Measurements from ENCODE around the gene SMURF1. TPM values are rescaled to one million over a fixed set of nuclear protein-coding genes. Genes with fewer than 3 reads are reported as not detected.
"Not testable (repeated sequence)": the region's sequence is repeated elsewhere in the genome, so short reads cannot be mapped to it uniquely, and the experiment has no call there.

The SMURF1 gene
- total RNA-seq, 6 experiments from 2014 or later: 8.8 to 14.1 (median 10.9) TPM

DNA sequence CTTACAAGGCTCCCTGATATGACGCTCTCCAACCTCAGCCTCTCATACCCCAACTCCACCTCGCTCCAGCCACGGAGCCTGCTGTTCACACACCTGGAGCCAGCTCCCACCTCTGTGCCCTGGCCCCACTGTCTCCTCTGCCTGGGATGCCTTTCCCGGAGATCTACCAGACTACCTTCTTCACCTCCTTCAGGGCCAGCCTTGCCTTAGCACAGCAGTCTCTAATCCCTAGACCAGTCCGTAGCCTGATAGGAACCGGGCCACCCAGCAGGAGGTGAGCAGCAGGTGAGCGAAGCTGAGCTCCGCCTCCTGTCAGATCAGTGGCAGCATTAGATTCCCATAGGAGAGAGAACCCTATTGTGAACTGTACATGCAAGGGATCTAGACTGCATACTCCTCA, 23.2 kb upstream of the SMURF1 start:
- WGBS (ENCODE audit: insufficient coverage, low coverage, low lambda C conversion rate, missing lambda C conversion rate): 64% methylated on average over 2 of the region's 8 CpGs
- H3K36me3 ChIP-seq: no peaks in the 10 kb centered on the region
- TF ChIP-seq POLR2A (IDR thresholded peaks at IDR 0.05): no peak
- TF ChIP-seq, protein P1, sequence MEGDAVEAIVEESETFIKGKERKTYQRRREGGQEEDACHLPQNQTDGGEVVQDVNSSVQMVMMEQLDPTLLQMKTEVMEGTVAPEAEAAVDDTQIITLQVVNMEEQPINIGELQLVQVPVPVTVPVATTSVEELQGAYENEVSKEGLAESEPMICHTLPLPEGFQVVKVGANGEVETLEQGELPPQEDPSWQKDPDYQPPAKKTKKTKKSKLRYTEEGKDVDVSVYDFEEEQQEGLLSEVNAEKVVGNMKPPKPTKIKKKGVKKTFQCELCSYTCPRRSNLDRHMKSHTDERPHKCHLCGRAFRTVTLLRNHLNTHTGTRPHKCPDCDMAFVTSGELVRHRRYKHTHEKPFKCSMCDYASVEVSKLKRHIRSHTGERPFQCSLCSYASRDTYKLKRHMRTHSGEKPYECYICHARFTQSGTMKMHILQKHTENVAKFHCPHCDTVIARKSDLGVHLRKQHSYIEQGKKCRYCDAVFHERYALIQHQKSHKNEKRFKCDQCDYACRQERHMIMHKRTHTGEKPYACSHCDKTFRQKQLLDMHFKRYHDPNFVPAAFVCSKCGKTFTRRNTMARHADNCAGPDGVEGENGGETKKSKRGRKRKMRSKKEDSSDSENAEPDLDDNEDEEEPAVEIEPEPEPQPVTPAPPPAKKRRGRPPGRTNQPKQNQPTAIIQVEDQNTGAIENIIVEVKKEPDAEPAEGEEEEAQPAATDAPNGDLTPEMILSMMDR (IDR thresholded peaks at IDR 0.05): no peak
- ATAC-seq (no peak), DNase-seq (no peak)
- H3K4me3 ChIP-seq: no peak overlapping the region
- H3K9me3 ChIP-seq: no peaks in the 10 kb centered on the region
- H3K27me3 ChIP-seq: no peaks in the 10 kb centered on the region
- no peak overlapping the region for H3K27ac ChIP-seq
- peaks cover 0 to 17% (median 5%) of the 10 kb centered on the region in 4 donors for H3K4me1 ChIP-seq
- intact Hi-C loops (cut with DNase I): no loop called here

DNA sequence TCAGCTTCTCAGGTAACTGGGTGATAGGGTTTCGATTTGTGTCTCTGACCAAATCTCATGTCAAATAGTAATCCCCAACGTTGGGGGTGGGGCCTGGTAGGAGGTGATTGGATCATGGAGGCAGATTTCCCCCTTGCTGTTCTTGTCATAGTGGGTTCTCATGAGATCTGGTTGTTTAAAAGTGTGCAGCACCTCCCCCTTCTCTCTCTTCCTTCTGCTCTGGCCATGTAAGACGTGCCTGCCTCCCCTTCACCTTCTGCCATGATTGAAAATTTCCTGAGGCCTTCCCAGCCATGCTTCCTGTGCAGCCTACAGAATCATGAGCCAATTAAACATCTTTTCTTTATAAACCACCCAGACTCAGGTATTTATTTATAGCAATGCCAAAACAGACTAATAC, 21.9 kb upstream of the SMURF1 start:
- 63% methylated on average over 1 of the region's 3 CpGs for WGBS (ENCODE audit: insufficient coverage, low coverage, low lambda C conversion rate, missing lambda C conversion rate)
- Histone ChIP-seq H3K27me3 (no peaks in the 10 kb centered on the region), H3K27ac (no peak overlapping the region), H3K4me1 (peaks cover 0 to 10% (median 4%) of the 10 kb centered on the region in 4 donors), H3K9me3 (no peaks in the 10 kb centered on the region), H3K36me3 (no peaks in the 10 kb centered on the region), H3K4me3 (no peak overlapping the region)
- intact Hi-C loops (cut with DNase I): no loop called here
- DNase-seq (no peak), ATAC-seq (no peak)
- TF ChIP-seq, protein P1 (IDR thresholded peaks at IDR 0.05): no peak
- no peak for TF ChIP-seq POLR2A (IDR thresholded peaks at IDR 0.05)

DNA sequence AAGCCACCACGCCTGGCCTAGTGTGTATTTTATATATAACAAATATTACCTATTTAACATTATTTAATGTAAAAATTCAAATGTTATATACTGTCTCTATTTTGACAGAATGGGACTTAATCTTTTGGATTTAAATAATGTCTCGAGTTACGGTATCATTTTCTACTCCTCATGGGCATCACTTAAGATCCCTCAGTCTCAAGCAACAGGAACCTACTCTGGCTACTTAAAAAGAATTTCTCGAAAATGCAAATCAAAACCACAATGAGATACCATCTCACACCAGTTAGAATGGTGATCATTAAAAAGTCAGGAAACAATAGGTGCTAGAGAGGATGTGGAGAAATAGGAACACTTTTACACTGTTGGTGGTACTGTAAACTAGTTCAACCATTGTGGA, 19.8 kb upstream of the SMURF1 start:
- DNase-seq; H3K4me3 ChIP-seq; intact Hi-C loops (cut with DNase I); H3K27ac ChIP-seq; H3K27me3 ChIP-seq; H3K9me3 ChIP-seq; ATAC-seq; H3K36me3 ChIP-seq; H3K4me1 ChIP-seq: not testable (repeated sequence)
- 72% methylated on average over 4 of the region's 4 CpGs for WGBS (ENCODE audit: insufficient coverage, low coverage, low lambda C conversion rate, missing lambda C conversion rate)

DNA sequence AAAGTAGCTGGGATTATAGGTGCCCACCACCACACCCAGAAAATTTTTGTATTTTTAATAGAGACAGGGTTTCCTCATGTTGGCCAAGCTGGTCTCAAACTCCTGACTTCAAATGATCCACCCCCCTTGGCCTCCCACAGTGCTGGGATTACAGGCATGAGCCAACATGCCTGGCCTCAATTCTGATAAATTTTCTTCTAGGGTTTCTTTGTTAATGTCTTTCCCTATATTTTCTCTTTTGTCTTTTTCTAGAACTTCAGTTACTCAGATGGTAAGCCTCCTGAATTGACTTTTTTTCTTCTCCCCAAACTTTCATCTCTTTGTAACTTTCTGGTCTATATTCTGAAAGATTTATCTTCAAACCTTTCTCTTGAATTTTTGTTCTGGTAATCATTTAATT, 12.7 kb upstream of the SMURF1 start:
- ATAC-seq: no peak
- intact Hi-C loops (cut with DNase I): no loop called here
- no peaks in the 10 kb centered on the region for H3K9me3 ChIP-seq
- no peaks in the 10 kb centered on the region for H3K36me3 ChIP-seq
- TF ChIP-seq, protein P1 (IDR thresholded peaks at IDR 0.05): no peak
- no peak for TF ChIP-seq POLR2A (IDR thresholded peaks at IDR 0.05)
- H3K27ac ChIP-seq: no peak overlapping the region
- no peak overlapping the region for H3K4me3 ChIP-seq
- no peaks in the 10 kb centered on the region for H3K4me1 ChIP-seq
- DNase-seq: no peak
- H3K27me3 ChIP-seq: no peaks in the 10 kb centered on the region

DNA sequence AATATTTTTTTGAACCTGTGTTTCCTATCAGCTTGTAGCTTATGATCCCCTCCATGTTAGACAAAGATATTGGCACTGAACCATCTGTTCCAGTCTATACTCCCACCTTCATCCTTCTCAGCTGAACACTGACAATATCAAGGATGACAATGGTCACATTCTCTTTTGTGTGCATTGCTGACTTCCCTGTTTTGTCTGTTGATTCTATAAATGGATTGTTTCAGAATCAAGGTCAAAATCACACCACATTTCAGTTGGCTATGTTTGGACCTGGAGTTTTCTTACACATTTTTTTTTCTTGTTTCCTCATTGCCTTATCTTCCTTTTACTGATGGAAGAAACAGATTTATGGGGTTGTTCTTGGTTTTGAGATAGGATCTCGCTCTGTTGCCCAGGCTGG, 11.3 kb upstream of the SMURF1 start:
- Histone ChIP-seq H3K9me3 (no peaks in the 10 kb centered on the region), H3K4me3 (no peak overlapping the region), H3K27ac (no peak overlapping the region), H3K36me3 (no peaks in the 10 kb centered on the region), H3K4me1 (no peaks in the 10 kb centered on the region), H3K27me3 (no peaks in the 10 kb centered on the region)
- intact Hi-C loops (cut with DNase I): no loop called here
- ATAC-seq (no peak), DNase-seq (no peak)
- no peak for TF ChIP-seq POLR2A (IDR thresholded peaks at IDR 0.05)
- TF ChIP-seq, protein P1 (IDR thresholded peaks at IDR 0.05): no peak
- 33% methylated on average over 1 of the region's 1 CpG for WGBS (ENCODE audit: insufficient coverage, low coverage, low lambda C conversion rate, missing lambda C conversion rate)
